ENCODE data around the gene NKAIN2.
"Not testable (repeated sequence)": the region's sequence is repeated elsewhere in the genome, so short reads cannot be mapped to it uniquely, and the experiment has no call there.

Gene NKAIN2

GRCh38 chr6:124223611-124224345 lies 420.1 kb downstream of the NKAIN2 start:
- TF ChIP-seq CTCF (IDR thresholded peaks at IDR 0.05; ENCODE audit: insufficient read depth, low read depth, low read length, missing control alignments), result no peak
- no peak for DNase-seq (ENCODE audit: low read depth)
- no peak overlapping the region for H3K4me3 ChIP-seq (ENCODE audit: low read depth, low read length)

DNA sequence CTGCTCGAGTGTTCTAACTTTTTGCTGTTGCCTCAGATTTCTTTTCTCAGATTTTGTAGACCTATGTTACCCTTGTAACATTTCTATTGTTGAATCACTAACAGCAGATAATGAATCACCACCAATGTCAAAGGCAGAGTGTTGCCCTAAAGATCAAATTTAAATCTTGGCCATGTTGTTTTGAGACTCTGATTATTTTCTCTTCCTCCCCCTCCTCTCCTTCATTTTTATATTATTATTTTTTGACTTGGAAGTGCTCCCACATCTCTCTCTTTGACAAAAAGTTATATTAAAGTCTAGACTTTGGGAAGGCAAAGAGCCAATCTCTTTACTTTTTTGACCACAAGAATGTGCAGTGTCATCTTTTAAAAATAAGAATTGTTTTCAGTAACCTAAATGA lies 422.7 kb downstream of the NKAIN2 start:
- TF ChIP-seq CTCF (IDR thresholded peaks at IDR 0.05; ENCODE audit: insufficient read depth, low read depth, low read length, missing control alignments), result no peak
- no peak overlapping the region for H3K4me3 ChIP-seq (ENCODE audit: low read depth, low read length)
- DNase-seq (ENCODE audit: low read depth), result no peak

GRCh38 chr6:124233221-124233620 lies 429.6 kb downstream of the NKAIN2 start:
- DNase-seq (ENCODE audit: low read depth), result no peak
- TF ChIP-seq CTCF (IDR thresholded peaks at IDR 0.05; ENCODE audit: insufficient read depth, low read depth, low read length, missing control alignments), result no peak
- H3K4me3 ChIP-seq (ENCODE audit: low read depth, low read length), result no peak overlapping the region

DNA sequence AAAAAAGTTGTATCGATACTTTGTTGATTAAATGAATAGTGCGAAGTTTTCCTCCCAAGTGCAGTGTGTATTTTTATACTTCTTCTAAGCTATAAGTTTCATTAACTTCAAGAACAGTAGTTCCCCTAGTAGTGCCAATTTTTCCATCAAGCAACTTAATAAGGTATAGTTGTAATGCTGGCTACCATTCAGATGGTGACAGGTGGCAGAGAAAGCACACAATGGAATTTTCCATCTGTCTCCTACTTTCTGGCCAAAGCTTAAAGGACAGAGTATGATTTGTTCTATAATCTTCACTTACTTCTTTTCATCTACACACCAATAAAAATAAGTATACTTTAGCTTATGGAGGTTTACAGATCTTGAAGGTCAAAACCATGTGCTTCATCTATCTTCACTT lies 431.1 kb downstream of the NKAIN2 start:
- no peak for DNase-seq (ENCODE audit: low read depth)
- TF ChIP-seq CTCF (IDR thresholded peaks at IDR 0.05; ENCODE audit: insufficient read depth, low read depth, low read length, missing control alignments), result no peak
- H3K4me3 ChIP-seq (ENCODE audit: low read depth, low read length), result no peak overlapping the region

GRCh38 chr6:124237911-124238310 lies 434.2 kb downstream of the NKAIN2 start:
- no peak overlapping the region for H3K4me3 ChIP-seq (ENCODE audit: low read depth, low read length)
- no peak for TF ChIP-seq CTCF (IDR thresholded peaks at IDR 0.05; ENCODE audit: insufficient read depth, low read depth, low read length, missing control alignments)
- DNase-seq (ENCODE audit: low read depth), result no peak

- DNase-seq (ENCODE audit: low read depth); H3K4me3 ChIP-seq (ENCODE audit: low read depth, low read length): not testable (repeated sequence)
Measured at GRCh38 chr6:124238408-124238807, 434.7 kb downstream of the NKAIN2 start.

DNA sequence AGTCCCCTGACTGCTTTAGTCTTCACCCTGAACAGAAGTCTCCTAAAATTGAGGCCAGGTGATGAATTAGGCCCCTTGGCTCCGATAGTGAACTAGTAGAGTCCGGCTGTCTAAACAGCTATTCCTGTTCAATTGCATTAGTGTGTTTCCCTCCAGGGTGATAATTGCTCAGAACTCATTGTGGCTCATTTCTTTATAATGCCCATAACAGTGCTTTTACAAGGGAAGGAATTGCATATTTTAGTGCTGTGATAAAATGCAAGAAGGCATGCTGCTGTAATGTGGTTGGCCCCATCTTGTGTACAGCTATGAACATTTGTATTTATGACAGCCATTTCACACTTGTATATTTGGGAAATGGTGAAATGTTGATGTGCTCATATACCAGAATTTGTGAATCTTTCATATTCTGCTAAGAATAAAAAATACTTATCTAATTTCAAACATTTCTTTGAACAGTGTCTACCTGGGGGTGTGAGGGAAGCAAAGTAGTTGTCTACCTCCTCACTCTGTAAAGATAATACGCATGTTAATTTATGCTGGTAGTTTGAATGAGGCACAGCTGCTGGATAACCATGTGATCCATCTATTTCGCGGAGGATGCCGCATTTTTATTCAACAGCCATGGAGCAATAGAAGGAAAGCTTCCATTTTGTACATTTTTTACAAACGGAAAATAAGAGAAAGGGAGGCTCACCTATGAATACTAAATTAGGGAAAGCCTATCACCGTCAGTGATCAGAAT lies 451.4 kb downstream of the NKAIN2 start:
- H3K4me3 ChIP-seq (ENCODE audit: low read depth, low read length), result no peak overlapping the region
- no peak for TF ChIP-seq CTCF (IDR thresholded peaks at IDR 0.05; ENCODE audit: insufficient read depth, low read depth, low read length, missing control alignments)
- no peak for DNase-seq (ENCODE audit: low read depth)

Data from GM12865 (cell line).